HG03103 (cell line): ENCODE results near the gene ANKRD29.
"Not testable (repeated sequence)": the region's sequence is repeated elsewhere in the genome, so short reads cannot be mapped to it uniquely, and the experiment has no call there.

Experiments
- ATAC-seq: cut with Tn5 transposase; IDR thresholded peaks from one replicate; pipeline ENCODE4 v1.9.1; 2021; ENCODE audit warnings: low read depth; ENCODE audit not compliant: unreplicated experiment

Gene ANKRD29

DNA sequence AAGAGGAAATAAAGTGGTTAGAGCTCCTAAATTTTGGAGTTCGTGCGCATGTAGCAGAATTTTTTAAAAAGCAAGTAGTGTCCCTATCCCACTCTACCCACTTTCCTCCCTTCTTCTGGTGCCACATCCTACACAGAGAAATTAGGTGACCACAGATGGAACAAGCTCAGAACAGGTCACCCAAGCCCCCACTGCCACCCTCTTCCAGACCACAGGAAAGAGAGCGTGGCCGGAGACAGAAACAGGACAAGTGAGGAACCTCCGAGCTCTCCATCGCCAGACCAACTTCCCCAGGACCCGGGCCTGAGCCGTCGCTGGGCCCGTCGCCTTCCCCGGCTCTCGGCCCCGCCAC is 76.8 kb downstream of the ANKRD29 start:
- ATAC-seq = no peak

DNA sequence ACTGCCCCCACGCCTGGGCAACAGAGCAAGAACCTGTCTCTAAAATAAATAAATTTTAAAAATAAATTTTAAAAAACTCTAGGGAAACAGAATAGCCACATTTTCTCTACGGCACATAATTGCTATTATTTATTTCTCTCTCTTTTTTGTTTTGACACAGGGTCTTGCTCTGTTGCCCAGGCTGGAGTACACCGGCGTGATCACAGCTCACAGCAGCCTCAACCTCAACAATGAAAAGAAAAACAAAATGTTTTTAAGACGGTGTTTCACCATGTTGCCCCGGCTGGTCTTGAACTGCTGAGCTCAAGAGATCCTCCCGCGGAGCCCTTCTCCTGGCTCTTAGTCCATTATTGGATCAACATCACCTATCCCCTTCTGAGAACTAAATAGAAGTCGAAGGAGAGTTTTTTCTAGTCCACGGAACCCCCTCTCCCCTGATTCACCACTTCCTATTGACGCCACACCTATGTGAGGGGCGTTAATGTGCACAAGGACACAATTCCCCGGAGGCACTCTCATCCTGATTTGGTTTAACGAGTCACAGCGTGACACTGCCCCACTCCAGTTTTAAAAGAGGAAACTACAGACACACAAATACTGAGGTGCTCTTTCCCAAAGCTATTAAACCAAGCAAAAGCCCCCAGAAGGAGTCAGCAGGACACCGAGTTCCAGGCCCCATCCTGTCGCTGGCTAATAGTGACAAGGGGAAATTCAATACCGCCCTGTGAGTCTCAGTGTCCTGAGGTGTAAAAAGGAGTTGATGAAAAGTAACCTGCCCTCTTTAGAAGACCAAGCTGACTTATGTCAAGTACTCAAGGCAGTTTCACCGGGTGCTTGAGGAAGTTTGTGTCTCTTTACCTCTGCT is 77.5 kb downstream of the ANKRD29 start:
- ATAC-seq = no peak

DNA sequence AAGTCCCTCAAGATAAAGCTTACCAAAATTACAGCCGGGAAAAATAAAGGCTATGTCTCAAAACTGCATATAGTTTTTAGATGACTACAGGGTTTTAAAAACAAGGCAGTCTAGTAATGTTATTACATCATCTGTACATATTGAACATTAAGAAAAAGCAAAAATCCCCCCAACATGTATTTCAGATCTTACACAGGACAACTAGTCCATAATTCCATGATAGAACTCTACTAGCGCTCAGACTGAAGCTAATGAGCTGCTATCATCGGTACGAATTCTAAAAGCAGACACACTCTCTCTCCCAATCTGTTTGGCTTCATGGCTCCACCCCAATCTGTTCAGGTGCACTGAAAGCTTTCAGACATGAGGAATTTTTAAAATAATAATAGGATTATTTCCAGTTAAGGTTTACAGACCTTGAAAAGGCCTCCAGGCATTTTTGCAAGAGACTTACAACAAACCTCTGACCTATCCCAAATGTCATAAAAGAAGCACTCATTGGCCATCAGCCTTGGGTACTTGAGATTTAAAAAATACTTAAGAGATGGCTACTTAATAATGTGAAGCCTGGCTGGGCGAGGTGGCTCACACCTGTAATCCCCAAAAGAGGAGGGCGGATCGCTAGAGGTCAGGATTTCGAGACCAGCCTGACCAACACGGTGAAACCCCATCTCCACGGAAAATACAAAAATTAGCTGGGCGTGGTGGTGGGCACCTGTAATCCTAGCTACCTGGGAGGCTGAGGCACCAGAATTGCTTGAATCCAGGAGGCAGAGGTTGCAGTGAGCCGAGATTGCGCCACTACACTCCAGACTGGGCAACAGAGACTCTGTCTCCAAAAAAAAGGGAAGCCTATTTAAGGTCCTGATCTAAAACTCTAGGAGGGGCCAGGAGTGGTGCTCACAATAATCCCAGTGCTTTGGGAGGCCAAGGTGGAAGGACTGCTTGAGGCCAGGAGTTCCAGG is 78.4 kb downstream of the ANKRD29 start:
- ATAC-seq = no peak

DNA sequence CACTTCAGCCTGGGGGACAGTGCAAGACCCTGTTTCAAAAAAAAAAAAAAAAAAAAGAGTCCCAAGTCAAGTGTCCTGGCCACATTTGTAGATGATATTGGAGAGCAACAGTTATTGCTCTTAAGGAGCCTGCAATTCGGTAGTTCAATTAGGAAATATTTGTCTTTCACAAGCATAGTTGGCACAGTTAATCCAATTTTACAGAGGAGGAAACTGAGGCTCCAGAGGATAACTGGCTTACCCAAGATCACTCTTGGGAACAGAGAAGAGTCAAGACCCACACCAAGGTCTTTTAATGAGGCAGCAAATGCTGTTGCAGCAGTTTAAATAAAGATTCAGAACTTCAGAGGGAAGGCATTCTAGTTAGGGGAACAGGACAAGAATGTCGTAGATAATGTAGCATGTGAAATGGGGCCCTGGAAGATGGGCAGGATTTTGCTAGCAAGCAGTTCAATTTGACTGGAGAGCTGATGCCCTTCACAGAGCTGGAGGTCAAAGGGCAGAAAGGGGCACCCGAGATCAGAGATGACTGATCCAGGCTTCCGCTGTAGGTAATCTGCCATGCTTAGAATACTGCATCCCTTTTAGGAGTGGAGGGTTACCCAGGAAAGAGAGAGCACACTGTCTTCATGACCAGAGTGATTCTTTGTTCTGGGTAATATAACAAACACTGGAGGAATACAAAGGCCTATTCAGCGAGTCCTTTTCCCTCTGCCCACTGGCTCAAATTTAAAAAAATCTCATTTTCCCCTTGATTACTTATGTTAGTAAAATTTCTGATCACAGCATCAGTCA is 79.4 kb downstream of the ANKRD29 start:
- no peak for ATAC-seq

- ATAC-seq = no peak
Observed at GRCh38 chr18:23580677-23581367, 81.9 kb downstream of the ANKRD29 start.

GRCh38 chr18:23578891-23579653 is 83.6 kb downstream of the ANKRD29 start:
- no peak for ATAC-seq

DNA sequence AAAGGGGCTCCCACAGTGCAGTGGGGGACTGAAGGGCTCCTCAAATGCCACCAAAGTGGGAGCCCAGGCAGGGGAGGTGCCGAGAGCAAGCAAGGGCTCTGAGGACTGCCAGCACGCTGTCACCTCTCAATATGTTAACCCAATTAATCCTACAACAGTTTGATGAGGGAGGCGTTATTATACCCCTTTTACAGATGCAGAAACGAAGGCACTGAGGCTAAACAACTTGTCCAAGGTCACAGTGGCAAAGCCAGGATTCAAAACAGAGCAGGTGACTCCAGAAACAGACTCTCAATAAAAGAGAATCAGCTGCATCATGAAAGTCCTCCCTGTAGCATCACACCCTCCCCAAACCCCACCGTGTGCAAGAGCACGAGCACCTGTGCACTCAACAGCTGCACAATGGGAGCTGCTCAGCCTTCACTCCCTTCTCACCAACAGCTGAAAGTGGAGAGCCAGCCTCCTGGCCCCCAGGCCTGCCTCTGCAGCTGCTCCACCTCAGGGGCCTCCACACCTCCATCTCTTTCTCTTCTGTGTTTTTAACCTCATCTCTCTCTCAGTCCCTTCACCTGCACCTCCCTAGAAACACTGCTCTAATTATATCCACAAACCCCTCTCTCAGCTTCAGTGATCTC is 84.5 kb downstream of the ANKRD29 start:
- ATAC-seq = no peak

DNA sequence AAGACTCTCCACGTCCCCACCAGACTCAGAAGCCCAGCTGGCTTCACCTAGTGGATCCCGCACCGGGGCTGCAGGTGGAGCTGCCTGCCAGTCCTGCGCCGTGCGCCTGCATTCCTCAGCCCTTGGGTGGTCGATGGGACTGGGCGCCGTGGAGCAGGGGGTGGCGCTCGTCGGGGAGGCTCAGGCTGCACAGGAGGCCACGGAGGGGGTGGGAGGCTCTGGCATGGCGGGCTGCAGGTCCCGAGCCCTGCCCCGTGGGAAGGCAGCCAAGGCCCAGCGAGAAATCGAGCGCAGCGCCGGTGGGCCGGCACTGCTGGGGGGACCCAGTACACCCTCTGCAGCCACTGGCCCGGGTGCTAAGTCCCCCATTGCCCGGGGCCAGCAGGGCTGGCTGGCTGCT is 85.2 kb downstream of the ANKRD29 start:
- ATAC-seq = not testable (repeated sequence)

DNA sequence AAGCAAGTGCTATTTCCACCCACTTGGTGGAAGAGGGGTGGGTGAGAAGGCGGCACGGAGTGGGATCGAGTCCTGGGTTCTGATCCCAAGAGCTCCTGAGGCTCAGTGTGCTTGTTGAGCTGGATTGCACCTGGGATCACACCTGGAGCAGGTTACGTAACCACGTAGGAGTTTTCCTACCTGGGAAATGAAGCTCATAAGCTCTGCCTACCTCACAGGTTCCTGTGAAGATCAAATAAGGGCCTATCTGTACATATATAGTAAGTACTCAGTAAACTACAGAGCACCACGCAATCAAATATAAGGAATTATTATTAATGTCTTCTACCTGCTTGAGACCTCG is 87.4 kb downstream of the ANKRD29 start:
- no peak for ATAC-seq

- no peak for ATAC-seq
Observed at GRCh38 chr18:23574611-23575308, 88.0 kb downstream of the ANKRD29 start.

- no peak for ATAC-seq
Observed at GRCh38 chr18:23573626-23574431, 88.9 kb downstream of the ANKRD29 start.

GRCh38 chr18:23573020-23573419 is 89.7 kb downstream of the ANKRD29 start:
- ATAC-seq = no peak

DNA sequence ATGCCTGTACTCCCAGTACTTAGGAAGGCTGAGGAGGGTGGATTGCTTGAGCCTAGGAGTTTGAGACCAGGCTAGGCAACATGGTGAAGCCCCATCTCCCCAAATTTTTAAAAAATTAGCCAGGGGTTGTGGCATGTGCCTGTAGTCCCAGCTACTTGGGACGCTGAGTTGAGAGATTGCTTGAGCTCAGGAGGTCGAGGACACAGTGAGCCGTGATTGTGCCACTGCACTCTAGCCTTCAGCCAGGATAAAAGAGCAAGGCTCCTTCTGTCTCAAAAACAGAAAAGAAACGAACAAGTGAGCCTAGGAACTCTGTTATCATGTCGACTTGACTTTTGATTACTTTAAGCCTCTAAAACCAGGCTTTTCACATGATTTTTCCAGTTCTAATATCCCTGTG is 90.1 kb downstream of the ANKRD29 start:
- no peak for ATAC-seq

GRCh38 chr18:23572012-23572411 is 90.7 kb downstream of the ANKRD29 start:
- ATAC-seq = no peak

- ATAC-seq = no peak
Observed at GRCh38 chr18:23570912-23571504, 91.7 kb downstream of the ANKRD29 start.

- no peak for ATAC-seq
Observed at GRCh38 chr18:23569299-23570063, 93.2 kb downstream of the ANKRD29 start.
